Stimulated activated CD8-positive, alpha-beta memory T cell treated with anti-CD3 and anti-CD28 coated beads, Interleukin-7, amount 100 ng/mL, for 1 hour (primary cell): ENCODE results near the gene C2orf42.
"Not testable (repeated sequence)": the region's sequence is repeated elsewhere in the genome, so short reads cannot be mapped to it uniquely, and the experiment has no call there.

Experiments
- DNase-seq, 2 donors: peaks; one replicate each; pipeline ENCODE4 v3.0.0-alpha.2; 2020; ENCODE audit warnings: low read depth in 2 of 2

Gene C2orf42

DNA sequence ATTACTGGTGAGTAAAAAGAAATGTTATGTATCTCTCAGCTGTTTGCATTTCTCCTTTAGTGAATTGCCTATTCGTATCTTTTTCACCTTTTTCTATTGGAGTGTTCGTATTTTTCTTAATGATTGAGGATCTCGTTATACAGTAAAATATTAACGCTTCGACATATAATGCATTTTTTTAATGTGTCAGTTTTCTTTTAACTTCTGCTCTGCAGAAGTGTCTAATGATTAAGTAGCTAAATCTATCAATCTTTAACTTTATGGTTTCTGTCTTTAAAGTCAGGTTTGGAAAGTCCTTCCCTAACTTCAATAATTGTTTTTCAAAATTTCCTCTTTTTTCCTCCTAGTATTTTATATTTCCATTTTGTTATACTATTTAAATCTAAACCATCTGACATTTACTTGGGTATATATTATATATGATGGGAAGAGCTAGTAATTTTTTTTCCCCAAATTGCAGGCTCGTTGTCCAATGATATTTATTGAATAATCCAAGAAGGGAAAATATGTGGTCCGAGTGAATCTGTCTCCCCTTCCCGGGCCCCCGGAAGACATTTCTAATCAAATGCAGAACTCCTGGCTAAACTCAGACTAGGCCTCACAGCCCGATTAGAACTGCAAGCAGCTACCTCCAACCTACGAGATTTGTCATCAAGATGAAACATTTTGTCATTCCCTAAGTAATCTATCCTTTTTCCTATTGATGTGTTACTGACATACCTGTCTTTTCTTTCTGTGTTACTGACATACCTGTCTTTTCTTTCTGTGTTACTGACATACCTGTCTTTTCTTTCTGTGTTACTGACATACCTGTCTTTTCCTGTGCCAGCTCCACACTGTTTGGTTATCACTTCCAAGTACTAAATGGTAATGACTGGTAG, 86.3 kb downstream of the C2orf42 start:
- no peak for DNase-seq

DNA sequence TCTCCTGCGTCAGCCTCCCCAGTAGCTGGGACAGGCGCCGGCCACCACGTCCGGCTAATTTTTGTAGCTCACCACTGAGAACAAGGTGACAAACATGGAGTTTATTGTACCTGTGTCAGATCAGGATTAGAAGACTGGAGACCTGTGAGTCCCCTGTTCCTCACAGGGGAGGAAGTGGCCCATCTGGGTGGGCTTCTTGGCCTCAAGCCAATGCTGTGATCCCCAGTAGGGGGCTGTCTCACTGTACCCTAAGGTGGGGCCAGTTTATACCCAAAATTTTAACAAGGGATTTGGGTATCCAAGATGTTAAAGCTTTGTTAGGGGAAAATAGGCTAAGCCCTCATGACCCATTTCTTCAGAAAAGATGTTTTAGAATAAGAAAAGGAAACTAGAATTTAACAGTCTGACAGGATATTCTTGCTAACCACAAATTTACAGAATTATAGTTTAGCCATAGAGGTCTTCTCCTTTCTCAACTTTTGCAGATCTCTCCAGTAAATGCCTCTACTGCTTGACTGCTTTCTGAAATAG, 87.2 kb downstream of the C2orf42 start:
- DNase-seq: no peak

DNA sequence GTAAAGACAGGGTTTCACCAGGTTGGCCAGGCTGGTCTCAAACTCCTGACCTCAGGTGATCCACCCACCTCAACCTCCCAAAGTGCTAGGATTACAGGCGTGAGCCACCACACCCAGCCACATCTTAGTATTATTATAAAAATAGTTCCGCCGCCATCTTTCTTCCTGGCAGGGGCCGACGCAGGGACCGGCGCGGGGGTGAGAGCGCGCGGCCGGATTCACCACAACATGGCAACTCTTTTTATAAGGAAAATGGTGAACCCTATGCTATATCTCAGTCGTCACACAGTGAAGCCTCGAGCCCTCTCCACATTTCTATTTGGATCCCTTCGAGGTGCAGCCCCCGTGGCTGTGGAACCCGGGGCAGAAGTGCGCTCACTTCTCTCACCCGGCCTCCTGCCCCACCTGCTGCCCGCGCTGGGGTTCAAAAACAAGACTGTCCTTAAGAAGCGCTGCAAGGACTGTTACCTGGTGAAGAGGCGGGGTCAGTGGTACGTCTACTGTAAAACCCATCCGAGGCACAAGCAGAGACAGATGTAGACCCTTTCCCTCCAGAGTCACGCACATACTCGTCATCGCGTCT, 88.4 kb downstream of the C2orf42 start:
- not testable (repeated sequence) for DNase-seq

DNA sequence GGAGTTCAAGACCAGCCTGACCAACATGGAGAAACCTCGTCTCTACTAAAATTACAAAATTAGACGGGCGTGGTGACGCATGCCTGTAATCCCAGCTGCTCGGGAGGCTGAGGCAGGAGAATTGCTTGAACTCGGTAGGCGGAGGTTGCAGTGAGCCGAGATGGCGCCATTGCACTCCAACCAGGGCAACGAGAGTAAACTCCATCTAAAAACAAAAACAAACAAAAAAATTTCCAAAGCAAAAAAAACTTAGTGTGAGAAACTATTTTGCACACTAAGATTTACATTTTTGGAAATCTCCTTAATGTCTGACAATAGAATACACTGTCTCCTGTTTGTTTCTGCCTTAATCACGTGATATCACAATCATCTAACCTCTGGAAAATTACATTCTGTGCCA, 89.1 kb downstream of the C2orf42 start:
- not testable (repeated sequence) for DNase-seq

DNA sequence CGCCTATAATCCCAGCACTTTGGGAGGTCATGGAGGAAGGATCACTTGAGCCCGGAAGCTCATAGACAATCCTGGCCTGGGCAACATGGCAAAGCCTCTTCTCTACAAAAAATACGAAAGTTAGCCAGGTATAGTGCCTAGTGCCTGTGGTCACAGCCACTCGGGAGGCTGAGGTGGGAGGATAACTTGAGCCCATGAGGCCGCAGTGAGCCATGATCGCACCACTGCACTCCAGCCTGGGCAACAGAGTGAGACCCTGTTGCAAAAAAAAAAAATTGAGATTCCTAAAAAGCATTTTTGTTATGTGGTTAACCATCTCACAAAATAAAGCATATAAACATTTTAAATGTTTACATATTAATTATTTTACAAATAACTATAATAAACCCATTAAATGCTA, 89.6 kb downstream of the C2orf42 start:
- DNase-seq: no peak
